ENCODE data around the gene APOC3. TPM values are rescaled to one million over a fixed set of nuclear protein-coding genes. Genes with fewer than 3 reads are reported as not detected.

APOC3 gene
- total and polyA plus RNA-seq, 2 donors from 2014 or later: 35.6 TPM; not detected in 1

- no peaks in the 10 kb centered on the region for H3K27me3 ChIP-seq (ENCODE audit: control insufficient read depth, insufficient read depth, low read length)
- TF ChIP-seq CTCF (IDR thresholded peaks at IDR 0.05; ENCODE audit: borderline replicate concordance, extremely low read depth, insufficient read depth): peak; percentile 69
- intact Hi-C loops (cut with DNase I): loop anchor here (10.0 kb wide), 1 partner anchor 225 kb away; no protein-coding TSS in a partner anchor
- no peak overlapping the region for H3K9ac ChIP-seq (ENCODE audit: low read length in 3 of 3)
- H3K36me3 ChIP-seq (ENCODE audit: control insufficient read depth in 2 of 3, insufficient read depth in 3 of 3, low read length in 3 of 3): peaks cover 0 to 9% (median 5%) of the 10 kb centered on the region in 3 donors
- H3K4me3 ChIP-seq (ENCODE audit: low read length in 3 of 3): no peak overlapping the region
- no peak overlapping the region for H3K27ac ChIP-seq (ENCODE audit: low read depth in 2 of 2, low read length in 2 of 2)
- H3K9me3 ChIP-seq (ENCODE audit: control insufficient read depth in 2 of 3, insufficient read depth in 1 of 3, low read length in 3 of 3): no peaks in the 10 kb centered on the region
- H3K4me1 ChIP-seq (ENCODE audit: control insufficient read depth in 2 of 3, insufficient read depth in 2 of 3, low read depth in 1 of 3, low read length in 3 of 3): peaks cover 0 to 3% (median 0%) of the 10 kb centered on the region in 3 donors
- FAIRE-seq (peak; percentile 25), DNase-seq (peak in 3 of 5 donors; percentile 37 to 93 (median 84))
Measured at GRCh38 chr11:116879800-116880625, 50.3 kb downstream of the APOC3 start.

GRCh38 chr11:116881143-116881542 lies 51.4 kb downstream of the APOC3 start:
- DNase-seq (peak in 4 of 5 donors; percentile 68 to 77 (median 74)), FAIRE-seq (no peak)
- Histone ChIP-seq H3K4me1 (ENCODE audit: control insufficient read depth in 2 of 3, insufficient read depth in 2 of 3, low read depth in 1 of 3, low read length in 3 of 3) (peaks cover 0 to 3% (median 0%) of the 10 kb centered on the region in 3 donors), H3K36me3 (ENCODE audit: control insufficient read depth in 2 of 3, insufficient read depth in 3 of 3, low read length in 3 of 3) (peaks cover 0 to 3% (median 0%) of the 10 kb centered on the region in 3 donors), H3K27me3 (ENCODE audit: control insufficient read depth, insufficient read depth, low read length) (no peaks in the 10 kb centered on the region), H3K27ac (ENCODE audit: low read depth in 2 of 2, low read length in 2 of 2) (no peak overlapping the region), H3K9me3 (ENCODE audit: control insufficient read depth in 2 of 3, insufficient read depth in 1 of 3, low read length in 3 of 3) (no peaks in the 10 kb centered on the region), H3K9ac (ENCODE audit: low read length in 3 of 3) (no peak overlapping the region), H3K4me3 (ENCODE audit: low read length in 3 of 3) (no peak overlapping the region)
- no peak for TF ChIP-seq CTCF (IDR thresholded peaks at IDR 0.05; ENCODE audit: borderline replicate concordance, extremely low read depth, insufficient read depth)
- intact Hi-C loops (cut with DNase I): no loop called here

- TF ChIP-seq CTCF (IDR thresholded peaks at IDR 0.05; ENCODE audit: borderline replicate concordance, extremely low read depth, insufficient read depth): no peak
- Histone ChIP-seq H3K9me3 (ENCODE audit: control insufficient read depth in 2 of 3, insufficient read depth in 1 of 3, low read length in 3 of 3) (no peaks in the 10 kb centered on the region), H3K36me3 (ENCODE audit: control insufficient read depth in 2 of 3, insufficient read depth in 3 of 3, low read length in 3 of 3) (peaks cover 0 to 6% (median 0%) of the 10 kb centered on the region in 3 donors), H3K4me3 (ENCODE audit: low read length in 3 of 3) (no peak overlapping the region), H3K27ac (ENCODE audit: low read depth in 2 of 2, low read length in 2 of 2) (no peak overlapping the region), H3K4me1 (ENCODE audit: control insufficient read depth in 2 of 3, insufficient read depth in 2 of 3, low read depth in 1 of 3, low read length in 3 of 3) (no peaks in the 10 kb centered on the region), H3K27me3 (ENCODE audit: control insufficient read depth, insufficient read depth, low read length) (no peaks in the 10 kb centered on the region), H3K9ac (ENCODE audit: low read length in 3 of 3) (no peak overlapping the region)
- FAIRE-seq (no peak), DNase-seq (no peak)
- intact Hi-C loops (cut with DNase I): no loop called here
Measured at GRCh38 chr11:116882386-116882785, 52.7 kb downstream of the APOC3 start.

Other genes starting within 250 kb of the APOC3 start
- gene BUD13, start 56.9 kb upstream of the APOC3 start, total RNA-seq: 14.1 TPM
- 11.7 TPM for gene BUD13, start 56.9 kb upstream of the APOC3 start, polyA plus RNA-seq (ENCODE audit: insufficient read depth, low read depth, low replicate concordance)
- gene ZPR1, start 41.9 kb upstream of the APOC3 start, total RNA-seq: 40.2 TPM
- 30.0 TPM for gene ZPR1, start 41.9 kb upstream of the APOC3 start, polyA plus RNA-seq (ENCODE audit: insufficient read depth, low read depth, low replicate concordance)
- not detected for gene APOA5, start 38.0 kb upstream of the APOC3 start, total RNA-seq
- not detected for gene APOA5, start 38.0 kb upstream of the APOC3 start, polyA plus RNA-seq (ENCODE audit: insufficient read depth, low read depth, low replicate concordance)
- not detected for gene APOA4, start 6.6 kb upstream of the APOC3 start, total RNA-seq
- gene APOA4, start 6.6 kb upstream of the APOC3 start, polyA plus RNA-seq (ENCODE audit: insufficient read depth, low read depth, low replicate concordance): 0.80 TPM
- gene APOA1, start 7.7 kb downstream of the APOC3 start, total RNA-seq: not detected
- 2.0 TPM for gene APOA1, start 7.7 kb downstream of the APOC3 start, polyA plus RNA-seq (ENCODE audit: insufficient read depth, low read depth, low replicate concordance)

All from kidney (tissue), 14 donors.